Peyer's patch (tissue), 4 donors: ENCODE data around the gene GMFB. TPM values are rescaled to one million over a fixed set of nuclear protein-coding genes. Genes with fewer than 3 reads are reported as not detected.

Experiments
- DNase-seq, 3 donors: peaks; one replicate each; pipeline ENCODE4 v3.0.0-alpha.2; 2017 to 2019
- H3K27ac ChIP-seq, 4 donors: fragments of 200-600 bp; sonication (generic); one replicate each; pipeline ENCODE4 v1.5.1; 2016 to 2019
- H3K27me3 ChIP-seq, 2 donors: fragments of 200-600 bp; sonication (generic); one replicate each; pipeline ENCODE4 v1.5.1; 2019
- H3K36me3 ChIP-seq, 3 donors: fragments of 200-600 bp; sonication (generic); one replicate each; pipeline ENCODE4 v1.5.1; 2016 to 2019
- H3K4me1 ChIP-seq, 4 donors: fragments of 200-600 bp; sonication (generic); one replicate each; pipeline ENCODE4 v1.5.1; 2016 to 2019
- H3K4me3 ChIP-seq, 4 donors: fragments of 200-600 bp; sonication (generic); 1 replicate in 3 of 4; 2 replicates in 1 of 4; pipeline ENCODE4 v1.5.1; 2016 to 2019; ENCODE audit warnings: mild to moderate bottlenecking in 1 of 4
- H3K9me3 ChIP-seq, 4 donors: fragments of 200-600 bp; sonication (generic); one replicate each; pipeline ENCODE4 v1.5.1; 2016 to 2019; ENCODE audit warnings: mild to moderate bottlenecking in 1 of 4
- POLR2A ChIP-seq, 2 donors: fragments of 450-650 bp; IDR thresholded peaks; one replicate each; pipeline ENCODE4 v1.5.1; 2017; ENCODE audit warnings: antibody characterized with exemption in 2 of 2, mild to moderate bottlenecking in 2 of 2, moderate library complexity in 2 of 2
- total RNA-seq, 4 donors: library from RNA; depleted of rRNA; stranded (reverse); fragments of >200 nt; gene quantifications; one replicate each; pipeline ENCODE4 v1.1.0, GENCODE V29; 2016
- TF ChIP-seq, protein P1 (sequence below), 6 experiments: fragments of 450-650 bp in 4 of 6; fragments of 200-600 bp in 2 of 6; sonication (generic) in 1 of 6; IDR thresholded peaks; one replicate each; pipeline ENCODE4 v1.5.1; 2017 to 2019; ENCODE audit warnings: antibody characterized with exemption in 6 of 6, mild to moderate bottlenecking in 3 of 6, moderate library complexity in 1 of 6

Gene GMFB
- total RNA-seq, 4 donors from 2014 or later, result 35.5 to 60.9 (median 41.3) TPM

DNA sequence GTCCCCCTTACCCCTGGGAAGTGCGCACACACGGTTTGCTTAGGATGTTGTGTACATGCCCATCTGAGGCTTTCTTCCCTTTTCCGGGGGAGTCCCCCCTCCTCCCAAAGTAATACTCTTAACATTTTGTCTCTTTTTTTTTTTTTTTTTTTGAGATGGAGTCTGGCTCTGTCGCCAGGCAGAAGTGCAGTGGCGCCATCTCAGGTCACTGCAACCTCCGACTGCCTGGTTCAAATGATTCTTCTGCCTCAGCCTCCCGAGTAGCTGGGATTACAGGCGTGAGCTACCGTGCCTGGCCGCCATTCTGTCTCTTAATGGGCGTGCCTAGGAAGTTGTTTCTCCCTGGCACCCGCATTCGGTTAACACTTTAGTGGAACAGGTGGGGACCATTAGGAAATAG, 4.5 kb upstream of the GMFB start:
- H3K27me3 ChIP-seq, result no peaks in the 10 kb centered on the region
- H3K36me3 ChIP-seq, result no peaks in the 10 kb centered on the region
- H3K4me1 ChIP-seq, result peaks cover 0 to 21% (median 2%) of the 10 kb centered on the region in 4 donors
- TF ChIP-seq POLR2A (IDR thresholded peaks at IDR 0.05), result no peak
- TF ChIP-seq, protein P1, sequence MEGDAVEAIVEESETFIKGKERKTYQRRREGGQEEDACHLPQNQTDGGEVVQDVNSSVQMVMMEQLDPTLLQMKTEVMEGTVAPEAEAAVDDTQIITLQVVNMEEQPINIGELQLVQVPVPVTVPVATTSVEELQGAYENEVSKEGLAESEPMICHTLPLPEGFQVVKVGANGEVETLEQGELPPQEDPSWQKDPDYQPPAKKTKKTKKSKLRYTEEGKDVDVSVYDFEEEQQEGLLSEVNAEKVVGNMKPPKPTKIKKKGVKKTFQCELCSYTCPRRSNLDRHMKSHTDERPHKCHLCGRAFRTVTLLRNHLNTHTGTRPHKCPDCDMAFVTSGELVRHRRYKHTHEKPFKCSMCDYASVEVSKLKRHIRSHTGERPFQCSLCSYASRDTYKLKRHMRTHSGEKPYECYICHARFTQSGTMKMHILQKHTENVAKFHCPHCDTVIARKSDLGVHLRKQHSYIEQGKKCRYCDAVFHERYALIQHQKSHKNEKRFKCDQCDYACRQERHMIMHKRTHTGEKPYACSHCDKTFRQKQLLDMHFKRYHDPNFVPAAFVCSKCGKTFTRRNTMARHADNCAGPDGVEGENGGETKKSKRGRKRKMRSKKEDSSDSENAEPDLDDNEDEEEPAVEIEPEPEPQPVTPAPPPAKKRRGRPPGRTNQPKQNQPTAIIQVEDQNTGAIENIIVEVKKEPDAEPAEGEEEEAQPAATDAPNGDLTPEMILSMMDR (IDR thresholded peaks at IDR 0.05), result no peak
- H3K27ac ChIP-seq, result no peak overlapping the region
- H3K9me3 ChIP-seq, result no peaks in the 10 kb centered on the region
- peak overlapping the region in 1 of 4 donors; percentile 12 for H3K4me3 ChIP-seq
- DNase-seq, result no peak

DNA sequence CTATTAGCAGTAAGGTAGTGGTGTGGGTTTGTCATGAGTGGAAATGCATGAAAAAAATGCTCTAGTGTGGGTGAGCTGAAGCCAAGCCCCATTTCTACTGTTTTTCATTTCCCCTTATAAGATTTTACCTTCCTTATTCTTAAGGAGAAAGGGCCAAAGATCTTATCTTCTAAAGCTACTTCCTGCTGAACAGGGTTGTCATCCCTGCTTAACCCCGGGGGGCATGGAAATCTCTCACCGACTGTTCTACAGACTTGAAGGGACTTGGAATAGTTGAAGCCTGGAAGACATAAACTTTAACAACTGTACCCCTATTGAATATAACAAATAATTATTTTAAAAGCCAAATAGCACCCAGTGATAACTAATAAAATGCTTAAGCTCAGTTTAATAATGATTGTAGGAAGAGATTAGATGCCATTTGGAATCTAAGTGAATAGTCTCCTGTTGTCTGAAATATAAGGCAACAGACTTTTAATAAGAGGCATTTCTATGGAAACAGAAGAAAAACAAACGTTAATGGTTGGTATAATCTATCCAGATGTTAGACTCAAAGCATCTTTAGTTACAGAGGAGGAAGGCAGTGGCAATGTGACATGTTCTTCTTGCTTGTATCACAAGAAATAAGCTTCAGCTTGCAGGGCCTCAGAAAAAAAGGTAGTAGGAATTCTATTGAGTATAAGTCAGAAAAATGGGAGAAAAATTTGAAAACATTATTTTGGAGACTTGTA, 1.8 kb upstream of the GMFB start:
- Histone ChIP-seq H3K27me3 (no peaks in the 10 kb centered on the region), H3K9me3 (no peaks in the 10 kb centered on the region), H3K4me3 (no peak overlapping the region), H3K27ac (no peak overlapping the region), H3K36me3 (no peaks in the 10 kb centered on the region), H3K4me1 (peaks cover 0 to 25% (median 2%) of the 10 kb centered on the region in 4 donors)
- TF ChIP-seq, protein P1 (IDR thresholded peaks at IDR 0.05), result no peak
- no peak for TF ChIP-seq POLR2A (IDR thresholded peaks at IDR 0.05)
- DNase-seq, result no peak

DNA sequence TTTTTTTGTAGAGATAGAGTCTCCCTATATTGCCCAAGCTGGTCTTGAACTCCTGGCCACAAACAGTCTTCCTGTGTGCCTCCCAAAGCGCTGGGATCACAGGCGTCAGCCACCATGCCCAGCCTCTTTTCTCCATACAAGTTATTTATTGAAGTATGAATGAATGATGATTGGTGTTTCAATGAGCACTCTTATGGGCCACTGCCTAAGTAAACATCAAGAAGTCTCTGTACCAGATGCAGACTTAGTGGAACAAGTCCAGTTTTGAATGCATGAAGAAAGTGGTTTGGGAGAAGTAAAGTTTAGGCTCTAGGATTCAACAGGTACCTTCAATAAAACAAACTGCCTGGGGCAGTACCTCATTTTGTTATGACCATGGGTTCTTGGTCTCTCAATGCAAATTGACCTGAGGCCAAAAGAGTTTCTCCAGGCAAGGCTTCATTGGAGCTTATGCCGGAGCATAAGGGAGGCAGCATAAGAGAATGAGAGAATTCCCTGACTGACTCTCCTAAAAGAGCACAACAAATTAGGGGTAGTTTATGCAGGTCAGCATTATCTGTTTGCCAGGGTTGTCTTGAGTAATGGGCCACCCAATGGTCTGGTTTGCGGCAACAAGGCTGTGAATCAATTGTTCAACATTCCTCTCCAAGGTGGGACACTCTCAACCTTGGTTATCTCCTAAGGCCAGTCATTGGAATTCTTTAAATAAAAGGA, 1.1 kb upstream of the GMFB start:
- Histone ChIP-seq H3K27me3 (no peaks in the 10 kb centered on the region), H3K27ac (peak overlapping the region; percentile 89 to 99 (median 94)), H3K9me3 (no peaks in the 10 kb centered on the region), H3K36me3 (no peaks in the 10 kb centered on the region), H3K4me3 (peak overlapping the region in 2 of 4 donors; percentile 81 to 90), H3K4me1 (peaks cover 0 to 25% (median 2%) of the 10 kb centered on the region in 4 donors)
- DNase-seq, result no peak
- TF ChIP-seq, protein P1 (IDR thresholded peaks at IDR 0.05), result no peak
- no peak for TF ChIP-seq POLR2A (IDR thresholded peaks at IDR 0.05)

DNA sequence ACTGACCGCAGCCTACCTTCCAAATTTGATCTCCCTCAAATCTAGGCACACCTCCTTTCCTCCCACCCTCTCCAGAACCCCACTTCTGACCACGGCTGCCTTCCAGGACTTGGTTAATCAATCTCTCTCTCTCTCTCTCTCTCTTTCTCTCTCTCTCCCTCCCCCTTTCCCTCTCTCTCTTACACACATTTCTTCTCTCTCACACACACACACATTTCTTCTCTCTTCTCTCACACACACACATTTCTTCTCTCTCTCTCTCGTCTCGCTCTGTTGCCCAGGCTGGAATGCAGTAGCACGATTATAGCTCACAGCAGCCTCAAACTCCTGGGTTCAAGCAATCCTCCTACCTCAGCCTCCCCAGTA, 521 bp upstream of the GMFB start:
- Histone ChIP-seq H3K36me3 (no peaks in the 10 kb centered on the region), H3K4me1 (peaks cover 0 to 29% (median 2%) of the 10 kb centered on the region in 4 donors), H3K9me3 (no peaks in the 10 kb centered on the region), H3K27me3 (no peaks in the 10 kb centered on the region), H3K4me3 (peak overlapping the region; percentile 73 to 98 (median 86)), H3K27ac (peak overlapping the region; percentile 89 to 99 (median 94))
- no peak for DNase-seq
- TF ChIP-seq, protein P1 (IDR thresholded peaks at IDR 0.05), result peak in 1 of 6 experiments; percentile 1
- TF ChIP-seq POLR2A (IDR thresholded peaks at IDR 0.05), result no peak

DNA sequence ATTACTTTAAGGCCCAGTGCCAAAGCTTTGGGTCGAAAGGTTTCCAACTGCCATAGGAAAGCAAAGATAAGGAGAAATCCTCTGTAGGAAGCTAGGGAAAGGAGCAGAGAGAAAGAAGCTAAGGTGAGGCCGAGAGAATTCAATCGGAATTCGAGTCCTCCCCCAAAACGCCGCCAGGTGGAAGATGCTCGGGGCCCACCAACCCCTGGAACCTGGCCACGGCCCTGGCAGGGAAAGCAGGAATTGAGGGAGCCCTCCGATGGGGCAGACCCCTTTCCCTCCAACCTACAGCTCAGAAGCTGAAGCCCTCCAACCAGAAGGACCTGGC, 498 bp downstream of the GMFB start:
- Histone ChIP-seq H3K9me3 (no peaks in the 10 kb centered on the region), H3K4me1 (peaks cover 0 to 37% (median 2%) of the 10 kb centered on the region in 4 donors), H3K27ac (peak overlapping the region; percentile 89 to 99 (median 94)), H3K4me3 (peak overlapping the region; percentile 73 to 98 (median 86)), H3K36me3 (peaks cover 0 to 1% (median 0%) of the 10 kb centered on the region in 3 donors), H3K27me3 (no peaks in the 10 kb centered on the region)
- TF ChIP-seq, protein P1 (IDR thresholded peaks at IDR 0.05), result no peak
- TF ChIP-seq POLR2A (IDR thresholded peaks at IDR 0.05), result no peak
- DNase-seq, result no peak
